ENCODE results near the gene FOXK2.

The FOXK2 gene

GRCh38 chr17:82586576-82587233 lies 67.2 kb downstream of the FOXK2 start:
- no peak for DNase-seq (ENCODE audit: low spot score)
- TF ChIP-seq, protein P1, sequence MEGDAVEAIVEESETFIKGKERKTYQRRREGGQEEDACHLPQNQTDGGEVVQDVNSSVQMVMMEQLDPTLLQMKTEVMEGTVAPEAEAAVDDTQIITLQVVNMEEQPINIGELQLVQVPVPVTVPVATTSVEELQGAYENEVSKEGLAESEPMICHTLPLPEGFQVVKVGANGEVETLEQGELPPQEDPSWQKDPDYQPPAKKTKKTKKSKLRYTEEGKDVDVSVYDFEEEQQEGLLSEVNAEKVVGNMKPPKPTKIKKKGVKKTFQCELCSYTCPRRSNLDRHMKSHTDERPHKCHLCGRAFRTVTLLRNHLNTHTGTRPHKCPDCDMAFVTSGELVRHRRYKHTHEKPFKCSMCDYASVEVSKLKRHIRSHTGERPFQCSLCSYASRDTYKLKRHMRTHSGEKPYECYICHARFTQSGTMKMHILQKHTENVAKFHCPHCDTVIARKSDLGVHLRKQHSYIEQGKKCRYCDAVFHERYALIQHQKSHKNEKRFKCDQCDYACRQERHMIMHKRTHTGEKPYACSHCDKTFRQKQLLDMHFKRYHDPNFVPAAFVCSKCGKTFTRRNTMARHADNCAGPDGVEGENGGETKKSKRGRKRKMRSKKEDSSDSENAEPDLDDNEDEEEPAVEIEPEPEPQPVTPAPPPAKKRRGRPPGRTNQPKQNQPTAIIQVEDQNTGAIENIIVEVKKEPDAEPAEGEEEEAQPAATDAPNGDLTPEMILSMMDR (IDR thresholded peaks at IDR 0.05; ENCODE audit: extremely low read depth, missing control alignments): no peak

DNA sequence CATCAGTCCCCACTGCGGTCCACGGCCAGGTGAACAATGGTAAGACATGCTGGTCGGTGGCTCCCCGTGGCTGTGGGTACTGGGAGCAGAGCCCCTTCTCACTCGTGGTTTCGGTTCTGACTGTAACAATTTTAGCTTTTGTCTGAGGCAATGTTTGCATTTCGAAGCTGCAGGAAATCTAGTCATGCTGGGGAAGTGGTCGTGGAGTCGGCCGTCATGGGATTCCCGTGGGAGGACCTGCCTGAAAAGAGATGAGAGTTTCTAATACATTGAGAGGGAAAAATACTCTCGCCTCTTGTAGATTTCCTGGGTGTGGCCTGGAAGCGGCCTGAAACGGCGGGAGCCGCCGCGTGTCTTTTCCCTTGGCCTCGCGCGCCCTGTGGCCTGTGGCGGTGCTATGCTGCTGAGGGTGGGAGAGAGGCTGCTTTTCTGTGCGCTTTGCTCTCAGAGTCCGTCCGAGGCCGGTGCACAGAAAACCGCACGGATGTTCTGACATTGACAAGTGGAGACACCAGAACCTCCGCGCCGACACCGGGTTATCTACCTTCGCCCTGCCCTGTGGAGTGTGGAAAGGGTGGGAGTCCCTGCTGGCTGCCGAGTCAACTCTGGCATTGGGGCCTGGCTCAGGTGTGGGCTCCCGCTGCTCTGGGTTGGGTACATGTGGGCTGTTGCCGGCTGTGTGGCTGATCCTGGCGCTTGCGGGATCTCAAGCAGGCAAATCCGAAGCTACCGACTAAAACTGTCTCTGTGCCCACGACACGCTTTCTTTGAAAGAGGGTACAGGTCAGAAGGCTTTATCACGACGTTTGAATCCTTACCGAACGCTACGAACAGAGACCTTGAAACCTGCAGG lies 67.9 kb downstream of the FOXK2 start:
- TF ChIP-seq, protein P1 (IDR thresholded peaks at IDR 0.05; ENCODE audit: extremely low read depth, missing control alignments): no peak

GRCh38 chr17:82588266-82589175 lies 69.0 kb downstream of the FOXK2 start:
- DNase-seq (ENCODE audit: low spot score): no peak
- TF ChIP-seq, protein P1 (IDR thresholded peaks at IDR 0.05; ENCODE audit: extremely low read depth, missing control alignments): no peak

More for the DNA sequence above, 67.9 kb downstream of the FOXK2 start:
- no peak for DNase-seq (ENCODE audit: low spot score)

DNA sequence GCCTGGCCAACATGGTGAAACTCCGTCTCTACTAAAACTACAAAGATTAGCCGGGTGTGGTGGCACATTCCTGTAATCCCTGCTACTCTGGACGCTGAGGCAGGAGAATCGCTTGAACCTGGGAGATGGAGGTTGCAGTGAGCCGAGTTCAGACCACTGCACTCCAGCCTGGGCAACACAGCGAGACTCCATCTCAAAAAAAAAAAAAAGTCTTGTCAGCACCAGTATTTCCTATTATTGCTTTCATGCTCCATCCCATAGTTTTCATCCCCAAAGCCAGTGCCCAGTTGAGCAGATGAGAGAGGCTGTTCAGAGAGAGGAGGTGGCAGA lies 70.3 kb downstream of the FOXK2 start:
- TF ChIP-seq, protein P1 (IDR thresholded peaks at IDR 0.05; ENCODE audit: extremely low read depth, missing control alignments): no peak
- no peak for DNase-seq (ENCODE audit: low spot score)

DNA sequence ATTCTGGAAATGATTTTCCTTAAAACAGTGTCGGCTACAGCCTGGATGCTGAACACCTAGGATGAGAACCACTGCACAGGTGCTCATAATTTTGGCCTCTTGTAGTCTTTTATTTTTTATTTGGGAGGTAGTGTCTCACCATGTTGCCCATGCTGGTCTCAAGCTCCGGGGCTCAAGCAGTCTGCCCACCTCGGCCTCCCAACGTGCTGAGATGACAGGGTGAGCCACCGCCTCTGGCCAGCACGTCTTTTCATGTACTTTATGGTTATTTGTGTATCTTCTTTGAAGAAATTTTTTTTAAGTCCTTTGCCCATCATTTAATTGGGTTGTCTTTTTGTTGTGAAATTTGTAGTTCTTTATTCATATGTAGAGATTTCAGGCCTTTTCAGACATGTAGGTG lies 70.7 kb downstream of the FOXK2 start:
- TF ChIP-seq, protein P1 (IDR thresholded peaks at IDR 0.05; ENCODE audit: extremely low read depth, missing control alignments): no peak
- no peak for DNase-seq (ENCODE audit: low spot score)

GRCh38 chr17:82590881-82591539 lies 71.5 kb downstream of the FOXK2 start:
- DNase-seq (ENCODE audit: low spot score): no peak
- TF ChIP-seq, protein P1 (IDR thresholded peaks at IDR 0.05; ENCODE audit: extremely low read depth, missing control alignments): no peak

Data from GM20000 (cell line).